Measurements from ENCODE around the gene SLC43A2.

Gene SLC43A2

GRCh38 chr17:1584167-1584566 lies 44.5 kb downstream of the SLC43A2 start:
- H3K79me2 ChIP-seq (ENCODE audit: insufficient read depth, low read depth), result no peaks in the 10 kb centered on the region
- H2AFZ ChIP-seq (ENCODE audit: low read depth), result no peak overlapping the region
- H3K27me3 ChIP-seq (ENCODE audit: insufficient read depth, low read depth), result no peaks in the 10 kb centered on the region
- no peak overlapping the region for H3K27ac ChIP-seq
- no peak overlapping the region for H3K9ac ChIP-seq
- H3K4me3 ChIP-seq (IDR thresholded peaks at IDR 0.05; ENCODE audit: insufficient read depth, low read depth, low read length), result no peak overlapping the region
- no peak for TF ChIP-seq CTCF (conservative IDR thresholded peaks at IDR 0.05; ENCODE audit: low read depth, low read length)
- H3K4me2 ChIP-seq, result no peak overlapping the region
- no peaks in the 10 kb centered on the region for H4K20me1 ChIP-seq (ENCODE audit: insufficient read depth)
- H3K36me3 ChIP-seq (ENCODE audit: insufficient read depth), result no peaks in the 10 kb centered on the region
- H3K4me1 ChIP-seq (ENCODE audit: low read depth, poor library complexity, severe bottlenecking), result peaks cover 2% of the 10 kb centered on the region

- H3K4me3 ChIP-seq (IDR thresholded peaks at IDR 0.05; ENCODE audit: insufficient read depth, low read depth, low read length), result no peak overlapping the region
- H3K4me1 ChIP-seq (ENCODE audit: low read depth, poor library complexity, severe bottlenecking), result no peaks in the 10 kb centered on the region
- no peaks in the 10 kb centered on the region for H3K27me3 ChIP-seq (ENCODE audit: insufficient read depth, low read depth)
- no peak overlapping the region for H3K27ac ChIP-seq
- no peaks in the 10 kb centered on the region for H3K36me3 ChIP-seq (ENCODE audit: insufficient read depth)
- no peaks in the 10 kb centered on the region for H3K79me2 ChIP-seq (ENCODE audit: insufficient read depth, low read depth)
- TF ChIP-seq CTCF (conservative IDR thresholded peaks at IDR 0.05; ENCODE audit: low read depth, low read length), result no peak
- H2AFZ ChIP-seq (ENCODE audit: low read depth), result no peak overlapping the region
- H3K4me2 ChIP-seq, result no peak overlapping the region
- H4K20me1 ChIP-seq (ENCODE audit: insufficient read depth), result no peaks in the 10 kb centered on the region
- no peak overlapping the region for H3K9ac ChIP-seq
Observed at GRCh38 chr17:1583556-1583955, 45.1 kb downstream of the SLC43A2 start.

- H2AFZ ChIP-seq (ENCODE audit: low read depth), result no peak overlapping the region
- H4K20me1 ChIP-seq (ENCODE audit: insufficient read depth), result no peaks in the 10 kb centered on the region
- TF ChIP-seq CTCF (conservative IDR thresholded peaks at IDR 0.05; ENCODE audit: low read depth, low read length), result no peak
- H3K4me3 ChIP-seq (IDR thresholded peaks at IDR 0.05; ENCODE audit: insufficient read depth, low read depth, low read length), result no peak overlapping the region
- no peaks in the 10 kb centered on the region for H3K36me3 ChIP-seq (ENCODE audit: insufficient read depth)
- no peaks in the 10 kb centered on the region for H3K4me1 ChIP-seq (ENCODE audit: low read depth, poor library complexity, severe bottlenecking)
- H3K79me2 ChIP-seq (ENCODE audit: insufficient read depth, low read depth), result no peaks in the 10 kb centered on the region
- no peak overlapping the region for H3K27ac ChIP-seq
- H3K9ac ChIP-seq, result no peak overlapping the region
- no peaks in the 10 kb centered on the region for H3K27me3 ChIP-seq (ENCODE audit: insufficient read depth, low read depth)
- H3K4me2 ChIP-seq, result no peak overlapping the region
Observed at GRCh38 chr17:1582374-1582773, 46.3 kb downstream of the SLC43A2 start.

GRCh38 chr17:1580979-1581676 lies 47.5 kb downstream of the SLC43A2 start:
- H3K27ac ChIP-seq, result no peak overlapping the region
- H4K20me1 ChIP-seq (ENCODE audit: insufficient read depth), result no peaks in the 10 kb centered on the region
- no peaks in the 10 kb centered on the region for H3K79me2 ChIP-seq (ENCODE audit: insufficient read depth, low read depth)
- H3K4me3 ChIP-seq (IDR thresholded peaks at IDR 0.05; ENCODE audit: insufficient read depth, low read depth, low read length), result no peak overlapping the region
- no peak for TF ChIP-seq CTCF (conservative IDR thresholded peaks at IDR 0.05; ENCODE audit: low read depth, low read length)
- H3K4me1 ChIP-seq (ENCODE audit: low read depth, poor library complexity, severe bottlenecking), result no peaks in the 10 kb centered on the region
- no peak overlapping the region for H3K4me2 ChIP-seq
- H2AFZ ChIP-seq (ENCODE audit: low read depth), result no peak overlapping the region
- no peaks in the 10 kb centered on the region for H3K27me3 ChIP-seq (ENCODE audit: insufficient read depth, low read depth)
- H3K36me3 ChIP-seq (ENCODE audit: insufficient read depth), result no peaks in the 10 kb centered on the region
- no peak overlapping the region for H3K9ac ChIP-seq
